ENCODE results near the gene MEGF8.
A peak's percentile ranks its signal among the peaks of the same experiment; 100 is the strongest.

Gene MEGF8

DNA sequence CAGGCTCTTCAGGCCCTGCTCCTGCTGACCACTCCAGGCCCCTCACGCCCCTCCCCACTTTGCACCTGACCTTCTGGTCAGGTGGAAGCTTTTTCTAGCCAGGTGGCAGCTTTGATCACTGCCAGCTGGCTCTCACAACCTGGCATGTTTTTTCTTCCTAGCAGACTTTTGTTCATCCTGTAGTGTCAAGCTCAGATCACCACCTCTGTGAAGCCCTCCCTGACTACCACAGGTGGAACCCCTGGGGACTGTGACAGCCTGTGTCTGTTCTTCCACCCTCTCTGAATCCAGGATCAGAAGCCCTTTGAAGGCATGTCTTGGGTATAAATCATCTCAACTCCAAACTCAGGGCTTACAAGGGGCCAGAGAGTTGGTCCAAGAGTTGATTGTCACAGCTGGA is 75.0 kb downstream of the MEGF8 start:
- H3K79me1 ChIP-seq (replicated peaks; ENCODE audit: low read length, poor library complexity, severe bottlenecking), result peaks cover 21% of the 10 kb centered on the region
- 93% methylated on average over 1 of the region's 1 CpG for WGBS
- no peaks in the 10 kb centered on the region for H3K9me3 ChIP-seq (ENCODE audit: control insufficient read depth, low read length)
- H3K4me3 ChIP-seq (ENCODE audit: insufficient read depth in 1 of 2, low read depth in 1 of 2, low read length in 2 of 2), result no peak overlapping the region
- H3K27ac ChIP-seq (ENCODE audit: low read length, poor library complexity, severe bottlenecking), result no peak overlapping the region
- H3K4ac ChIP-seq (ENCODE audit: low read depth in 1 of 2, low read length in 2 of 2), result no peak overlapping the region
- no peak overlapping the region for H4K91ac ChIP-seq (ENCODE audit: low read length)
- no peak overlapping the region for H3K9ac ChIP-seq (ENCODE audit: low read length)
- no peak overlapping the region for H2AK5ac ChIP-seq (ENCODE audit: low read length, severe bottlenecking)
- no peak overlapping the region for H2BK15ac ChIP-seq (ENCODE audit: low read depth, poor library complexity, severe bottlenecking)
- H3K18ac ChIP-seq (ENCODE audit: low read depth in 1 of 2, low read length in 2 of 2), result no peak overlapping the region
- no peak overlapping the region for H2BK12ac ChIP-seq (ENCODE audit: low read length in 2 of 2)
- H3K4me1 ChIP-seq (ENCODE audit: control insufficient read depth, insufficient read depth, low read depth, low read length), result peaks cover 24% of the 10 kb centered on the region
- DNase-seq, result no peak
- H3K14ac ChIP-seq (ENCODE audit: low read length in 2 of 2), result no peak overlapping the region
- no peaks in the 10 kb centered on the region for H3K27me3 ChIP-seq (ENCODE audit: control insufficient read depth in 1 of 2, insufficient read depth in 1 of 2, low read length in 2 of 2)
- H2BK5ac ChIP-seq (ENCODE audit: low read depth, low read length, poor library complexity, severe bottlenecking), result no peak overlapping the region
- H4K8ac ChIP-seq (ENCODE audit: low read length), result no peak overlapping the region
- no peak overlapping the region for H3K4me2 ChIP-seq (ENCODE audit: low read length, poor library complexity, severe bottlenecking)
- no peak overlapping the region for H3K23ac ChIP-seq (ENCODE audit: low read length in 2 of 2)
- H3K36me3 ChIP-seq (ENCODE audit: control insufficient read depth in 1 of 2, insufficient read depth in 2 of 2, low read depth in 1 of 2, low read length in 2 of 2), result peaks cover 0 to 5% of the 10 kb centered on the region in 2 experiments
- H2BK120ac ChIP-seq (ENCODE audit: low read depth, low read length), result no peak overlapping the region
- no peak overlapping the region for H2AFZ ChIP-seq (ENCODE audit: low read depth, low read length)

GRCh38 chr19:42401365-42402303 is 76.2 kb downstream of the MEGF8 start:
- Histone ChIP-seq H3K18ac (ENCODE audit: low read depth in 1 of 2, low read length in 2 of 2) (peak overlapping the region in 1 of 2 experiments; percentile 22), H4K91ac (ENCODE audit: low read length) (no peak overlapping the region), H2BK120ac (ENCODE audit: low read depth, low read length) (no peak overlapping the region), H3K23ac (ENCODE audit: low read length in 2 of 2) (no peak overlapping the region), H3K9me3 (ENCODE audit: control insufficient read depth, low read length) (no peaks in the 10 kb centered on the region), H3K4me2 (ENCODE audit: low read length, poor library complexity, severe bottlenecking) (peak overlapping the region; percentile 93), H2AFZ (ENCODE audit: low read depth, low read length) (peak overlapping the region; percentile 57), H4K8ac (ENCODE audit: low read length) (no peak overlapping the region), H2BK12ac (ENCODE audit: low read length in 2 of 2) (no peak overlapping the region), H3K9ac (ENCODE audit: low read length) (peak overlapping the region; percentile 78), H3K4me3 (ENCODE audit: insufficient read depth in 1 of 2, low read depth in 1 of 2, low read length in 2 of 2) (peak overlapping the region; percentile 70 to 79), H3K27ac (ENCODE audit: low read length, poor library complexity, severe bottlenecking) (no peak overlapping the region), H3K27me3 (ENCODE audit: control insufficient read depth in 1 of 2, insufficient read depth in 1 of 2, low read length in 2 of 2) (no peaks in the 10 kb centered on the region), H3K79me1 (replicated peaks; ENCODE audit: low read length, poor library complexity, severe bottlenecking) (peaks cover 21% of the 10 kb centered on the region), H2BK15ac (ENCODE audit: low read depth, poor library complexity, severe bottlenecking) (no peak overlapping the region), H3K4ac (ENCODE audit: low read depth in 1 of 2, low read length in 2 of 2) (peak overlapping the region; percentile 11 to 31), H3K36me3 (ENCODE audit: control insufficient read depth in 1 of 2, insufficient read depth in 2 of 2, low read depth in 1 of 2, low read length in 2 of 2) (peaks cover 0 to 10% of the 10 kb centered on the region in 2 experiments), H3K4me1 (ENCODE audit: control insufficient read depth, insufficient read depth, low read depth, low read length) (peaks cover 27% of the 10 kb centered on the region), H2BK5ac (ENCODE audit: low read depth, low read length, poor library complexity, severe bottlenecking) (no peak overlapping the region), H3K14ac (ENCODE audit: low read length in 2 of 2) (no peak overlapping the region), H2AK5ac (ENCODE audit: low read length, severe bottlenecking) (no peak overlapping the region)
- peak; percentile 76 for DNase-seq
- WGBS, result under 1% methylated on average over 62 of the region's 80 CpGs

DNA sequence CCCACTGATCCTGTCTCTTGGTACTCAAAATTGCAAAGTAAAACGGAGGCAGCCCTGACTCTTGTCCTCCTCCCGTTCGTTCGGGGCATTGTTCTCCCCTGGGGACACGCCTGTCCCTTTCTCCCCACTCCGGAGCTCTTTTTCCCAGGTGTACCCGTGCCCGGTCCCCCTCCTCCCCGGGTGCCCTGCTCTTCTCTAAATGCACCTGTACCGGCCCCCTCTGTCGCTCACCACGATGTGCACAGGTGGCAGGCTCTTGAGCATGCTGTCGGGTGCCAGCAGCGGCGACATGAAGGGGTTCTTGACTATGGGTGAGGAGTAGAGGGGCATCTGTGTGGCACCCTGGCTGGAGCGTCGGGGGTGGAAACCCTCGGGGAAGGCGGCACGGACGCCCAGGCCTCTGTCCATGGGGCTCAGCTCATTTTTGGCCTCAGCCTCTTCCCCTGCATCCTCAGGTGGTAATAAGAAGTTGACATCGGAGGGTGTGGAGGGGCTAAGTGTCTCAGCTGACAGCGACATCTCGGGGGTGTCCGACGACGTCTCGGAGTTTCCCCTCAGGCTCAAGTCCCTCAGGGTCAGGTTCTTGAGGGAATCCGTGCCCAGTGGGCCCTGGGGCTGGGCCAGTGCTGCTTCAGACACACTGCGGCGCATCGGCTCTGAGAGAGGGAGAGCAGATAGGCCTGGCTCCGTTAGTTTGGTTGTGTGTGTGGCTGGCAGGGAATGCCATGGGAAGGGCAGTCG is 77.1 kb downstream of the MEGF8 start:
- H2AK5ac ChIP-seq (ENCODE audit: low read length, severe bottlenecking), result no peak overlapping the region
- H3K23ac ChIP-seq (ENCODE audit: low read length in 2 of 2), result no peak overlapping the region
- DNase-seq, result no peak
- peak overlapping the region; percentile 93 for H3K4me2 ChIP-seq (ENCODE audit: low read length, poor library complexity, severe bottlenecking)
- no peak overlapping the region for H2BK5ac ChIP-seq (ENCODE audit: low read depth, low read length, poor library complexity, severe bottlenecking)
- H3K18ac ChIP-seq (ENCODE audit: low read depth in 1 of 2, low read length in 2 of 2), result no peak overlapping the region
- no peak overlapping the region for H3K27ac ChIP-seq (ENCODE audit: low read length, poor library complexity, severe bottlenecking)
- H3K14ac ChIP-seq (ENCODE audit: low read length in 2 of 2), result no peak overlapping the region
- H3K9ac ChIP-seq (ENCODE audit: low read length), result peak overlapping the region; percentile 78
- WGBS, result 54% methylated on average over 28 of the region's 34 CpGs
- peak overlapping the region; percentile 5 to 79 for H3K4me3 ChIP-seq (ENCODE audit: insufficient read depth in 1 of 2, low read depth in 1 of 2, low read length in 2 of 2)
- H4K8ac ChIP-seq (ENCODE audit: low read length), result no peak overlapping the region
- H4K91ac ChIP-seq (ENCODE audit: low read length), result no peak overlapping the region
- H3K4me1 ChIP-seq (ENCODE audit: control insufficient read depth, insufficient read depth, low read depth, low read length), result peaks cover 24% of the 10 kb centered on the region
- peaks cover 0 to 13% of the 10 kb centered on the region in 2 experiments for H3K36me3 ChIP-seq (ENCODE audit: control insufficient read depth in 1 of 2, insufficient read depth in 2 of 2, low read depth in 1 of 2, low read length in 2 of 2)
- no peaks in the 10 kb centered on the region for H3K9me3 ChIP-seq (ENCODE audit: control insufficient read depth, low read length)
- H3K27me3 ChIP-seq (ENCODE audit: control insufficient read depth in 1 of 2, insufficient read depth in 1 of 2, low read length in 2 of 2), result no peaks in the 10 kb centered on the region
- H2BK120ac ChIP-seq (ENCODE audit: low read depth, low read length), result no peak overlapping the region
- no peak overlapping the region for H2BK15ac ChIP-seq (ENCODE audit: low read depth, poor library complexity, severe bottlenecking)
- no peak overlapping the region for H3K4ac ChIP-seq (ENCODE audit: low read depth in 1 of 2, low read length in 2 of 2)
- H2BK12ac ChIP-seq (ENCODE audit: low read length in 2 of 2), result no peak overlapping the region
- no peak overlapping the region for H2AFZ ChIP-seq (ENCODE audit: low read depth, low read length)
- peaks cover 21% of the 10 kb centered on the region for H3K79me1 ChIP-seq (replicated peaks; ENCODE audit: low read length, poor library complexity, severe bottlenecking)

DNA sequence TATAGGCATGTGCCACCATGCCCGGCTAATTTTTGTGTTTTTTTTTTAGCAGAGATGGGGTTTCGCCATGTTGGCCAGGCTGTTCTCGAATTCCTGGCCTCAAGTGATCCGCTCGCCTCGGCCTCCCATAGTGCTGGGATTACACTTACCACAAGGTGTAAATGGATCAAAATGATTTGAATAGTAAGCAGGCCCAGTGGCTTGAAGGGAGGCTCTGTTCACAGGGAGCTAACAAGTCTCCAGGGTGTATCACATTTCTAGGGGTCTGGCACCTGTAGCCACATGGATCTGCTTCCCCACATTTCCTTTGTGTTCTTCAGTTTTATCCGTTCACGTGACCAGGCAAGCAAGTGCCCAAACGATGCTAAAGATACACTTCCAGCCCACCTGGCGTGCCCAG is 78.2 kb downstream of the MEGF8 start:
- Histone ChIP-seq H3K14ac (ENCODE audit: low read length in 2 of 2) (no peak overlapping the region), H3K23ac (ENCODE audit: low read length in 2 of 2) (no peak overlapping the region), H4K8ac (ENCODE audit: low read length) (no peak overlapping the region), H3K79me1 (replicated peaks; ENCODE audit: low read length, poor library complexity, severe bottlenecking) (peaks cover 15% of the 10 kb centered on the region), H4K91ac (ENCODE audit: low read length) (no peak overlapping the region), H3K4ac (ENCODE audit: low read depth in 1 of 2, low read length in 2 of 2) (no peak overlapping the region), H3K9me3 (ENCODE audit: control insufficient read depth, low read length) (no peaks in the 10 kb centered on the region), H3K36me3 (ENCODE audit: control insufficient read depth in 1 of 2, insufficient read depth in 2 of 2, low read depth in 1 of 2, low read length in 2 of 2) (peaks cover 0 to 14% of the 10 kb centered on the region in 2 experiments), H3K9ac (ENCODE audit: low read length) (no peak overlapping the region), H3K4me1 (ENCODE audit: control insufficient read depth, insufficient read depth, low read depth, low read length) (peaks cover 18% of the 10 kb centered on the region), H3K4me2 (ENCODE audit: low read length, poor library complexity, severe bottlenecking) (no peak overlapping the region), H2AFZ (ENCODE audit: low read depth, low read length) (no peak overlapping the region), H3K27ac (ENCODE audit: low read length, poor library complexity, severe bottlenecking) (no peak overlapping the region), H2AK5ac (ENCODE audit: low read length, severe bottlenecking) (no peak overlapping the region), H3K18ac (ENCODE audit: low read depth in 1 of 2, low read length in 2 of 2) (no peak overlapping the region), H3K27me3 (ENCODE audit: control insufficient read depth in 1 of 2, insufficient read depth in 1 of 2, low read length in 2 of 2) (no peaks in the 10 kb centered on the region), H2BK12ac (ENCODE audit: low read length in 2 of 2) (no peak overlapping the region), H2BK15ac (ENCODE audit: low read depth, poor library complexity, severe bottlenecking) (no peak overlapping the region), H3K4me3 (ENCODE audit: insufficient read depth in 1 of 2, low read depth in 1 of 2, low read length in 2 of 2) (no peak overlapping the region), H2BK120ac (ENCODE audit: low read depth, low read length) (no peak overlapping the region), H2BK5ac (ENCODE audit: low read depth, low read length, poor library complexity, severe bottlenecking) (no peak overlapping the region)
- DNase-seq, result no peak
- 95% methylated on average over 9 of the region's 10 CpGs for WGBS
